Urothelium cell line (cell line): Measurements from ENCODE around the gene MSRB2.
"Not testable (repeated sequence)": the region's sequence is repeated elsewhere in the genome, so short reads cannot be mapped to it uniquely, and the experiment has no call there.

Experiments
- DNase-seq: peaks from one replicate; pipeline ENCODE4 v3.0.0; 2011; ENCODE audit warnings: low spot score, mixed read lengths
- FAIRE-seq: peaks from 2 replicates; lab custom pipeline; 2011; peaks lifted over from hg19 to GRCh38; lab: Jason Lieb, UNC

Gene MSRB2

DNA sequence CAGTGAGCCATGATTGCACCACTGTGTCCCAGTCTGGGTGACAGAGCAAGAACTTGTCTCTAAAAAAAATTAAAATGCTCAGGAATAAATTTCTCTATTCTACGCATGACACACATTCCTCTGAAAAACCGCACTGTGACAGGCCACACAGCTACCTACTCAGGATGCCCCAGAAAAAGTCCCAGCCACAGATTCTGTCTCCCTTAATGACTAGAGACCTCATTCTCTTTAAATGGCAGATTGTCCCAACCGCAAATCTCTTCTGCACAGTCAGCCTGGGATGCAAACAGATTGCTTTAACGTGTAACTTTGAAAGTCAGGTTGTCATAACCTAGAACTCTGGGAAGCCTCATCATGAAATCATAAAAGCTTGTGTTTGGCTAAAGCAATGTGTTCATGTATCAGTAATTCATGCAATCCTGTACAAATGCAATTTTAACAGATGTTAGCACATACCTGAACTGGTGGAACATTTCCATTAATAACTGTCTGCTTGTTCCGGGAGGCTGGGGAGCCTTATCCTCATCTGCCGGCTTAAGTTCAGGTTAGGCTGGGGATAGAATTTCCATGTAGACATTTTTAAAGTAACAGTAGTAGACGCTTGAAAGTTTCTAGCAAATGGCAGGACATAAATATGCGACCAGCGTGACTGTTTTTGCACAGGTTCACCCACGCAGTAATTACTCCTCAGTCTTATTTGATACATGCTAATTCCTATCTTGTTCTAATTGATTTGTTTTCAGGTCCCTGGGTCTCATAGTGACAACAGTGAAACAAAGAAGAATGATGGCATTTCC, 26.2 kb upstream of the MSRB2 start:
- FAIRE-seq, result no peak
- no peak for DNase-seq

DNA sequence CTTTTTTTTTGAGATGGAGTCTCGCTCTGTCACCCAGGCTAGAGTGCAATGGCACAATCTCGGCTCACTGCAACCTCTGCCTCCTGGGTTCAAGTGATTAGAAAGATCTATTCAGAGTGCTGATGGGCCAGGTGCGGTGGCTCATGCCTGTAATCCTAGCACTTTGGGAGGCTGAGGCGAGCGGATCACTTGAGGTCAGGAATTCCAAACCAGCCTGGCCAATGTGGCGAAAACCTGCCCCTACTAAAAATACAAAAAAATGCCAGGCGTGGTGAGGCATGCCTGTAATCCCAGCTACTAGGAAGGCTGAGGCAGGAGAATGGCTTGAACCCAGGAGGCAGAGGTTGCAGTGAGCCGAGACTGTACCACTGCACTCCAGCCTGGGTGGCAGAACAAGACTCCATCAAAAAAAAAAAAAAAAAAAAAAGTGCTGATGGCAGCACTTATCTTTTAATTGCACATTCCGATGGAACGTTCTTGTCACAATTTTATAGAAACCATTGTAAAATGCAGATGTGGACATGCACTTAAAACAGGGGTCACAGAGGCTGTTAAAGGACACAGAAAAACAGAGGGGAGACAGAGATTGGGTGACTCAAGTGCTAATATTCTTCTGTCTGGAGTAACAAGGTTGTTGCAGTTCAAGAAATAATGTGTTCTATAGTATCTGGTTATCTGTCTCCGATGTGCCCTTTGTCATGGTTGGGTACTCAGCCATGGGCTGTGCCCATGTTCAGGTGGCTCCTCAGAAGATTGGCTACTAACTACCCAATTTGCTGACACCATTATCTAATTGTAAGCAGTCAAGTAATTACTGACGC, 25.1 kb upstream of the MSRB2 start:
- not testable (repeated sequence) for FAIRE-seq

GRCh38 chr10:23070913-23071218, 24.5 kb upstream of the MSRB2 start:
- DNase-seq, result no peak

More for the DNA sequence above, 25.1 kb upstream of the MSRB2 start:
- DNase-seq, result not testable (repeated sequence)

DNA sequence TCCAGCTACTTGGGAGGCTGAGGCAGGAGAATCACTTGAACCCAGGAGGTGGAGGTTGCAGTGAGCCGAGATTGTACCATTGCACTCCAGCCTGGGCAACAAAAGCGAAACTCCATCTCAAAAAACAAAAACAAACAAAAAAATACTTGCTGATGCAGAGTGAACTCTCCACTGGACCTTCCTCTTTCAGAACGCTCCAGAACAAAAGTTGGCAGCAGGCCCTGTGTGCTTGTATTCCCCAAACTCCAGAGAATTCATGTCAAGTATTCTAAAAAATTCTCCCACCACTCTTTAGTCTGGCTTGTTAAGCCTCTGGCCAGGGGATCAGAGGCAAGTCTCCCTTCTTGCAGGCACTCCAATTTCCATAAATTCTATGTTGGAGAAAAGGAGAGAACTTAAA, 22.8 kb upstream of the MSRB2 start:
- DNase-seq, FAIRE-seq: not testable (repeated sequence)

More at GRCh38 chr10:23070913-23071218, 24.5 kb upstream of the MSRB2 start:
- no peak for FAIRE-seq

DNA sequence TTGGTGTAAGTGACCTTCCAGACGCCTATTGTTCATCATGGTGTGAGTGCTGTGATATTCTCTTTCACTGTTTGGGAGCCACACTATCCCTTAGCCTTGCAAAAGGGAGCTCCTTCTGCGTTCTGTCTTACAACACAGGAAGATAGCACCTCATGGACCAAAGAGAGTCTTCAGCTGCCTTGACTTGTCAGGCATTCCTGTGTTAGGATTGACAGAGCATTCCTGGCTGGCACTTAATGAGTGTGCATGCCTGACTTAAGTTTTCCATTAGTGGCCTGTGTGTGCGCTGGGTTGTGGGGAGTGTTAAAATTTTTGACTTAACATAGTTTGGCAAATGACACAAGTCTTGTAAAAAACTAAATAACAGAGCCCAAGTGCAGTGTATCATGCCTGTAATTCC, 21.9 kb upstream of the MSRB2 start:
- DNase-seq (no peak), FAIRE-seq (no peak)

DNA sequence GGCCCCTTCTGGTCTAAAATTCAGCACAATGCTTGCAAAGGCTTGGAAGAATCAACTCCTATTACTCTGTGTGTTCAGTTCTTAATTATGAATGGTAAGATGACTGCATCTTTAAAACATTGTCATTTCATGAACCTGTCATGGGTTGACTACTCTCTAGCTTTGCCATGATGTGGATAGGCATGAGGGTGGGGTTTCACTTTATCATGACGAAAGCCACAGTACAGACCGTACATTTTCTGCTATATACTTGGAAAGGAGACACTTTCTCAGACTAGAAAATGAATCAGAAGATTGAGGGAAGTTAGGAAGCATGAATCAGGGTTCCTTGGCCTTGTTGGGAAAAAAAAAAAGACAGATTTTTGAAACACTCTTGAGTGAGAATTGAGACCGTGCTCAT, 19.7 kb upstream of the MSRB2 start:
- FAIRE-seq, result no peak
- no peak for DNase-seq

GRCh38 chr10:23078114-23078513, 17.3 kb upstream of the MSRB2 start:
- no peak for DNase-seq
- FAIRE-seq, result no peak

DNA sequence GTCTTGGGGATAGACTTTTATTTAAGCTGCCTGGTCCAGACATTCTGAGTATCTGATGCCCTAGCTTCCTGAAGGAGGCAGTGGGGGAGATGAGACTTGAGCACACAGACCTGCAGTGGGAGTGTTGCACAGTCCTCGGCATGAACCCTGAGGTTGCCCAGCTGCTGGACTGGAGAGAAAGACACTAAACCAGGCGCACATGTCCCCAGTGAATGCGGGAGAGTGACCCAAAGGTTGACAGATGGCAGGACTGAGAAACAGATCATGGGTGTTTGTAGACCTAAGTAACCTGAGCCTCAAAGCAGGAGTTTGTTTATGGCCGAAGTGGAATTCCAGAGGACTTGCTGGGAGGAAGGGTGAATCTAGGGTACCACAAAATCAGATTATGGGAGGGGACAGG, 15.7 kb upstream of the MSRB2 start:
- DNase-seq (no peak), FAIRE-seq (no peak)

GRCh38 chr10:23080262-23080661, 15.1 kb upstream of the MSRB2 start:
- DNase-seq (no peak), FAIRE-seq (no peak)

DNA sequence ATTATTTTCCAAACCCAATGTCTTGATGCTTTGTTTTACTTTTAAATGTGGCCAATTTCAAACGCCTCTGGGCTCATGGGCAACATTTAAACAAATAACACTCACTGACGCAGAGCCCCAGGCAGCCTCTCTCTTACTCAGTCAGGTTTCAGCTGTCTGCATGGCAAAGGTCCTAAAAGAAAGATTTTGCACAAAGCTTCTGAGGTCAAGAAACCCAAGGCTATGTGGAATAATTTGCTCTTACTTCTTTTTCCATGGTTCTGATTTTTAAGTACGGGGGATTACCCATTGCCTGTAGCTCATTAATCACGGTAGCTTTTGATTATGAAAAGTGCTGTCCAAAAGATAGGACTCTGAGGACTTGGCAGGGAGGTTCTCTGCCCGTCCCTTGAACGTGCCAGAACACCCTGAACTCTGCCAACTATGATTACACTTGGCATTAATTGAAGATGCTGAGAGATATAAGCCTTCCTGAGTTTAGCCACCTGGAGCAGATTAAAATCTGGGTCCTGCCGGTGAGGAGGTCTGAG, 14.1 kb upstream of the MSRB2 start:
- DNase-seq (no peak), FAIRE-seq (no peak)

GRCh38 chr10:23081891-23082290, 13.5 kb upstream of the MSRB2 start:
- FAIRE-seq (no peak), DNase-seq (no peak)

- FAIRE-seq (no peak), DNase-seq (no peak)
Measured at GRCh38 chr10:23088609-23089008, 6.8 kb upstream of the MSRB2 start.

GRCh38 chr10:23094786-23095403, 484 bp upstream of the MSRB2 start:
- FAIRE-seq (peak; percentile 23), DNase-seq (no peak)

DNA sequence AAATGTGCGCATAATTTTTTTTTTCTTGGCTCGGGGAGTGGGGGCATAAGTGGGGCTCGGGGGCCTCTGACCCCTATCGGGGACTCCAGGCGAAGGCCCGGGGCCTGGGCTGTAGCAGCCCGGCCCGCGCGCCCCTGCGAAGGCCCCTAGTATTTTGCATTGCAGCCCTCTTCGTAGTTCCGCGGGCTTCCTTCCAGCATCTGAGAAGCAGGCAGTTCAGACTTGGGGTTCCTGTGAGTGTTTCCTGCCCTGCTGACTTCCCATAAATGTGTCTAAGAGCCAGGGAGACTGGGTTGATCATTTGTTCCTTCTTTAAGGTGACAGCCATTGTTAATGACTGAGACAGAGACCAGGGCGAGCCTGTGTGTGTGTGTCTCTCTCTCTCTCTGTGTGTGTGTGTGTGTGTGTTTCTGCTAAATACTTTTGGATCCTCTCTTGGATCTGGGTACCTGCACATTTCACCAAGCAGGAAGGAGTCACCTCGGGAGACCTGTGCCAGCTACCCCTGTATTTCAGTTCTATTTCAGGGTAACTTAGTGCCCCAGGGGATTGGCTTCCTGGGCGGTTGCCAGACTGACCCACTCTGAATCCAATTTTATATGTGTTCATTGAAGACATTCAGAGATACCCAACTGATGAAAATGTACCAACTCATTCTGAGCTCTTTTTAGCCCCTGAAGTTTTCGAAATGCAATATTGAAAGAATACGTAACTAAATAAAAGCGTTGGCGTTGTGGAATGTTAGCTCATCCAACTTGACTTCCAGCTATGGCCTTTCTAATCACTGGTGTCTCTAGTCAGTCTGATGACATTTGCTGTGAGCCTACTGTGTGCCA, 805 bp downstream of the MSRB2 start:
- no peak for FAIRE-seq

GRCh38 chr10:23096802-23097549, 1.6 kb downstream of the MSRB2 start:
- FAIRE-seq (no peak), DNase-seq (no peak)

More for the DNA sequence above, 805 bp downstream of the MSRB2 start:
- DNase-seq, result peak; percentile 23

GRCh38 chr10:23099079-23099478, 3.7 kb downstream of the MSRB2 start:
- FAIRE-seq, result no peak
- DNase-seq, result no peak

GRCh38 chr10:23099816-23100215, 4.4 kb downstream of the MSRB2 start:
- DNase-seq (peak; percentile 45), FAIRE-seq (no peak)

DNA sequence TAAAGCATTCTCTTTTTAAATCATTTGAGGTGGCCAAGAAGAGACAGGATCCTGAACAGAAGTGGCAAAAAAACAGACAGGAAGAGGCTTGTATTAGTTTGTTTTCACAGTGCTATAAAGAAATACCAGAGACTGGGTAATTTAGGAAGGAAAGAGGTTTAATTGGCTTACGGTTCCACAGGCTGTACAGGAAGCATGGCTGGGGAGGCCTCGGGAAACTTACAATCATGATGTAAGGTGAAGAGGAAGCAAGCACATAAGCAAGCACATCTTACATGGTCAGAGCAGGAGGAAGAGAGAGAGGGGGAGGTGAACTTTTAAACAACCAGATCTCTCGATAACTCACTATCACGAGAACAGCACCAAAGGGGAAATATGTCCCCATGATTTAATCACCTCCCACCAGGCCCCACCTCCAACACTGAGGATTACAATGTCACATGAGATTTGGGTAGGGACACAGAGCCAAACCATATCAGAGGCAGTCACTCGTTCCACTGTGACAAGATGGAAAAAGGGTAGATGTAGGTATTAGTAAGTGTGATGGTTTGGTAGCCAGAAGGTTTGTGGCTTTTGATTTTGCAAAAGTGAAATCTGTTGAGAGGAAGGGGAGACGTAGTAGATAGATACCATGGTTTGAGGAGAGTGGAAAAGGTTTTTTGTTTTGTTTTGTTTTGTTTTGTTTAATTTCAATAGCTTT, 5.1 kb downstream of the MSRB2 start:
- FAIRE-seq (no peak), DNase-seq (no peak)
